Esophagus muscularis mucosa (tissue), 4 donors: Measurements from ENCODE around the gene CYP39A1. TPM values are rescaled to one million over a fixed set of nuclear protein-coding genes. Genes with fewer than 3 reads are reported as not detected.

Experiments used
- DNase-seq: peaks from one replicate; pipeline ENCODE4 v3.0.0-alpha.2; 2017; ENCODE audit errors: extremely low spot score
- H3K27ac ChIP-seq, 4 donors: fragments of 200-600 bp; sonication (generic); replicated peaks in 1 of 4; 1 replicate in 3 of 4; 2 replicates in 1 of 4; pipeline ENCODE4 v1.5.1; 2016 to 2019; ENCODE audit warnings: mild to moderate bottlenecking in 1 of 4
- H3K27me3 ChIP-seq, 4 donors: fragments of 200-600 bp; sonication (generic); one replicate each; pipeline versions ENCODE4 v1.5.1 to v1.6.0; 2016 to 2019
- H3K36me3 ChIP-seq, 4 donors: fragments of 200-600 bp; sonication (generic); one replicate each; pipeline ENCODE4 v1.5.1; 2016 to 2019
- H3K4me1 ChIP-seq, 4 donors: fragments of 200-600 bp; sonication (generic); one replicate each; pipeline ENCODE4 v1.5.1; 2016 to 2019
- H3K4me3 ChIP-seq, 4 donors: fragments of 200-600 bp; sonication (generic); 1 replicate in 2 of 4; 2 replicates in 2 of 4; pipeline ENCODE4 v1.5.1; 2016 to 2019; ENCODE audit warnings: mild to moderate bottlenecking in 4 of 4, moderate library complexity in 1 of 4
- H3K9me3 ChIP-seq, 4 donors: fragments of 200-600 bp; sonication (generic); 1 replicate in 3 of 4; 2 replicates in 1 of 4; pipeline ENCODE4 v1.5.1; 2016 to 2019
- EP300 ChIP-seq: sonication (generic); formaldehyde crosslinking; IDR thresholded peaks from one replicate; pipeline ENCODE4 v1.6.1; 2017; ENCODE audit warnings: antibody characterized with exemption
- POLR2A ChIP-seq: fragments of 450-650 bp; IDR thresholded peaks from one replicate; pipeline ENCODE4 v1.6.1; 2017; ENCODE audit warnings: antibody characterized with exemption, moderate library complexity, mild to moderate bottlenecking, low read depth
- POLR2AphosphoS5 ChIP-seq, 2 donors: sonication (generic); formaldehyde crosslinking; IDR thresholded peaks; one replicate each; pipeline ENCODE4 v1.6.1; 2017; ENCODE audit warnings: antibody characterized with exemption in 2 of 2
- WGBS: methylation state at CpG from one replicate; pipeline ENCODE4 v1.1.5; 2018; 5-methylcytosine and 5-hydroxymethylcytosine counted together
- intact Hi-C: fragments of 100-400 bp; cut with DNase I; formaldehyde crosslinking; loops from one replicate; pipeline ENCODE4 v1.15.1; 2023
- total RNA-seq, 4 donors: library from RNA; depleted of rRNA; stranded (reverse); fragments of >200 nt; gene quantifications; one replicate each; pipeline versions ENCODE4 v1.1.0 to v1.2.1, GENCODE V29; 2016
- TF ChIP-seq, protein P1 (sequence below), 3 experiments: fragments of 200-600 bp in 2 of 3; fragments of 450-650 bp in 1 of 3; sonication (generic) in 2 of 3; IDR thresholded peaks; one replicate each; pipeline ENCODE4 v1.5.1; 2017 to 2019; ENCODE audit warnings: antibody characterized with exemption in 3 of 3, mild to moderate bottlenecking in 2 of 3, moderate library complexity in 1 of 3

CYP39A1 gene
- total RNA-seq, 4 donors from 2014 or later: 7.0 to 10.4 (median 7.8) TPM

DNA sequence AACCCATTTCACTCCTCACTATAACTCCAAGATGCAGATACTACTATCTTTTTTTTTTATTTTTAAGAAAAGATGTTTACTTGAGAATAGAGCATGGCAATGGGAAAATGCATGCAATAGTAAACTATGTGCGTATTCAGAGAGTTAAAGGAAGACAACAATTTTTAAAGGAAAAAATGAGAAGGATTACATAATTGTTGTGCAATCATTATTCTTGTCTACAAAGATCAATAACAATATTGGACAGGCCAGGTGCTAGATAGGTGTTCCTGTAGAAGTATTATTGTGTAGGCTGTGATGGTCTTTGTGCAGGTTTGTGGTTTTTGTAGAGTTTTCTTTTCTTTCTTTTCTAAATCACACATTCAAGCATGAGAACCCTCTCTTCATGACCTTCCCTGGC is 20.6 kb downstream of the CYP39A1 start:
- intact Hi-C loops: no loop called here
- Histone ChIP-seq H3K4me1 (peaks cover 0 to 15% (median 5%) of the 10 kb centered on the region in 4 donors), H3K27me3 (no peaks in the 10 kb centered on the region), H3K4me3 (no peak overlapping the region), H3K36me3 (no peaks in the 10 kb centered on the region), H3K9me3 (no peaks in the 10 kb centered on the region), H3K27ac (no peak overlapping the region)
- TF ChIP-seq EP300 (no peak), POLR2A (no peak), POLR2AphosphoS5 (IDR thresholded peaks at IDR 0.05) (no peak)
- TF ChIP-seq, protein P1, sequence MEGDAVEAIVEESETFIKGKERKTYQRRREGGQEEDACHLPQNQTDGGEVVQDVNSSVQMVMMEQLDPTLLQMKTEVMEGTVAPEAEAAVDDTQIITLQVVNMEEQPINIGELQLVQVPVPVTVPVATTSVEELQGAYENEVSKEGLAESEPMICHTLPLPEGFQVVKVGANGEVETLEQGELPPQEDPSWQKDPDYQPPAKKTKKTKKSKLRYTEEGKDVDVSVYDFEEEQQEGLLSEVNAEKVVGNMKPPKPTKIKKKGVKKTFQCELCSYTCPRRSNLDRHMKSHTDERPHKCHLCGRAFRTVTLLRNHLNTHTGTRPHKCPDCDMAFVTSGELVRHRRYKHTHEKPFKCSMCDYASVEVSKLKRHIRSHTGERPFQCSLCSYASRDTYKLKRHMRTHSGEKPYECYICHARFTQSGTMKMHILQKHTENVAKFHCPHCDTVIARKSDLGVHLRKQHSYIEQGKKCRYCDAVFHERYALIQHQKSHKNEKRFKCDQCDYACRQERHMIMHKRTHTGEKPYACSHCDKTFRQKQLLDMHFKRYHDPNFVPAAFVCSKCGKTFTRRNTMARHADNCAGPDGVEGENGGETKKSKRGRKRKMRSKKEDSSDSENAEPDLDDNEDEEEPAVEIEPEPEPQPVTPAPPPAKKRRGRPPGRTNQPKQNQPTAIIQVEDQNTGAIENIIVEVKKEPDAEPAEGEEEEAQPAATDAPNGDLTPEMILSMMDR (IDR thresholded peaks at IDR 0.05): no peak
- DNase-seq: no peak
- 98% methylated on average over 1 of the region's 1 CpG for WGBS

DNA sequence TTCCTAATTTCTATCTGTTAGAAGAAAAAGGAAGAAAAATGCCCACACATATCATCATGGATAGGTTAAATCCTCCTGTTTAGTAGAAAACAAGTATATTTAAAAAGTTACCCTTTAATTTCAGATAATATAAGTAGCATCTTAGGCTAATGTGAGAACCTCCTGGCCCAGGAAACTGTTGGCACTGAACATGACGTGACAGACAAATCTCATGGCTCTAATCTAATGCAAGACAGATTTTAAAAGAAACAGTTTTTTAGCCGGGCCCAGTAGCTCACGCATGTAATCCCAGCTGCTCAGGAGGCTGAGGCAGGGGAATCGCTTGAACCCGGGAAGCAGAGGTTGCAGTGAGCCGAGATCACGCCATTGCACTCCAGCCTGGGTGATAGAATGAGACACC is 22.9 kb downstream of the CYP39A1 start:
- no peak for DNase-seq
- H3K4me3 ChIP-seq: no peak overlapping the region
- peaks cover 0 to 9% (median 3%) of the 10 kb centered on the region in 4 donors for H3K4me1 ChIP-seq
- H3K27ac ChIP-seq: no peak overlapping the region
- no peaks in the 10 kb centered on the region for H3K36me3 ChIP-seq
- WGBS: 88% methylated on average over 7 of the region's 7 CpGs
- TF ChIP-seq POLR2A: no peak
- TF ChIP-seq, protein P1 (IDR thresholded peaks at IDR 0.05): no peak
- H3K9me3 ChIP-seq: no peaks in the 10 kb centered on the region
- intact Hi-C loops: loop anchor here (5.0 to 10.0 kb wide), 3 partner anchors 137 to 535 kb away; partner anchors contain the start of gene RCAN2
- no peaks in the 10 kb centered on the region for H3K27me3 ChIP-seq

DNA sequence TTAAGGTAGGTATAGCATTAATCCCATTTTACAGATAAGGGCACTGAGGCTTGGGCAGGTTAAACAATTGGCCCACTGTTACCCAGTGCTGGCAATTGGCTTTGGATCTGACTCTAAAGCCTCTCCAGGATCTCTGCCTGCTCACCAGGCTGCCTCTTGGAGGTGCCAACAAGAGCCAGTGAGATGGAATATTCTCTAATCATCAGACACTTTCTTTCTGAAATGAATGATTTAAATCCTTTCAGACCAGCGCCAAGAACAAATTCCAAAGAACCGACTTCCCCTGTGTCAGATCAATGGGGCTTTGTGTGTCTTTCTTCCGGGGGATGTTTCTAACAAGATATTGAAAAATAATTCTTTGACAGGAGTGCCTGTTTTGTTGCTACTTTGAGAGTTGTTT is 23.6 kb downstream of the CYP39A1 start:
- no peak for TF ChIP-seq POLR2AphosphoS5 (IDR thresholded peaks at IDR 0.05)
- TF ChIP-seq, protein P1 (IDR thresholded peaks at IDR 0.05): no peak
- TF ChIP-seq EP300: no peak
- no peak for TF ChIP-seq POLR2A
- Histone ChIP-seq H3K9me3 (no peaks in the 10 kb centered on the region), H3K4me1 (peaks cover 0 to 9% (median 3%) of the 10 kb centered on the region in 4 donors), H3K27ac (no peak overlapping the region), H3K36me3 (peaks cover 0 to 3% (median 0%) of the 10 kb centered on the region in 4 donors), H3K4me3 (no peak overlapping the region), H3K27me3 (no peaks in the 10 kb centered on the region)
- 72% methylated on average over 3 of the region's 3 CpGs for WGBS
- intact Hi-C loops: loop anchor here (5.0 to 10.0 kb wide), 3 partner anchors 137 to 534 kb away; partner anchors contain the start of gene RCAN2
- DNase-seq: no peak

DNA sequence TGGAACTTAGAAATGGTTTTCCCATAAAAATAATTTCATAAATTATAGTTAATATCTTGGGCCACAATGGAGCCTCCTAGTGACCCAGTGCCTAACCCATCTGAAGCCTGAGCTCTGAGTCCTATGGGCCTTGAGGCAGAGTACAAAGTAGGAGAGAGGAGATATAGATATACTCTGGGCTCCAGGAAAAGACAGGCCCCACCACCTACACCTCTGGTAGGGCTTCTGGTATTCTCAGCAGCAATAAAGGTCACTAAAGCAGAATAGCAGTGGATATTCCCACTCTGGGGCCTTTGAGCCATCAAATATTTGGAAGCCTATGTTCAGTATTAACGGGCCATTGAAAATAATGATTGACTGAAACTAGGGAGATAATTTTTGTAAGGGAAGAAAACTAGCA is 24.1 kb downstream of the CYP39A1 start:
- Histone ChIP-seq H3K4me1 (peaks cover 0 to 9% (median 3%) of the 10 kb centered on the region in 4 donors), H3K4me3 (no peak overlapping the region), H3K27me3 (no peaks in the 10 kb centered on the region), H3K9me3 (no peaks in the 10 kb centered on the region), H3K36me3 (peaks cover 0 to 5% (median under 1%) of the 10 kb centered on the region in 4 donors), H3K27ac (no peak overlapping the region)
- intact Hi-C loops: loop anchor here (5.0 to 10.0 kb wide), 3 partner anchors 136 to 534 kb away; partner anchors contain the start of gene RCAN2
- TF ChIP-seq POLR2AphosphoS5 (IDR thresholded peaks at IDR 0.05): no peak
- WGBS: 27% methylated on average over 1 of the region's 1 CpG
- DNase-seq: no peak

DNA sequence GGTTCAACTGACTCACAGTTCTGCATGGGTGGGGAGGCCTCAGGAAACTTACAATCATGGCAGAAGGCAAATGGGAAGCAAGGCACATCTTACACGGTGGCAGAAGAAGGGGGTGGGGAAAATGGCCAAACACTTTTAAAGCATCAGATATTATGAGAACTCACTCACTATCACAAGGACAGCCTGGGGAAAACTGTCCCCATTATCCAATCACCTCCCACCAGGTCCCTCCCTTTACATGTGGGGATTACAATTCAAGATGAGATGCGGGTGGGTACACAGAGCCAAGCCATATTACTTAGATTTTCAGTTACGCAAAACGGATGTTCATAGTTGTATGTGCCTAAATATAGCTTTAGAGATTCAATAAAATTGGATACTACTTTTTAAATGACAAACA is 25.6 kb downstream of the CYP39A1 start:
- intact Hi-C loops: loop anchor here (2.0 to 10.0 kb wide), 4 partner anchors 135 to 532 kb away; partner anchors contain the start of gene RCAN2
- DNase-seq: no peak

More for the DNA sequence above, 25.6 kb downstream of the CYP39A1 start:
- TF ChIP-seq, protein P1 (IDR thresholded peaks at IDR 0.05): no peak
- TF ChIP-seq POLR2A (no peak), EP300 (no peak), POLR2AphosphoS5 (IDR thresholded peaks at IDR 0.05) (no peak)
- WGBS: 86% methylated on average over 4 of the region's 4 CpGs
- H3K27ac ChIP-seq: no peak overlapping the region
- peaks cover 0 to 9% (median 3%) of the 10 kb centered on the region in 4 donors for H3K4me1 ChIP-seq
- no peaks in the 10 kb centered on the region for H3K9me3 ChIP-seq
- H3K4me3 ChIP-seq: no peak overlapping the region
- no peaks in the 10 kb centered on the region for H3K27me3 ChIP-seq
- H3K36me3 ChIP-seq: peaks cover 0 to 10% (median 4%) of the 10 kb centered on the region in 4 donors
